Neural cell (in vitro differentiated cells): ENCODE measurements around the gene PLAAT2. TPM values are rescaled to one million over a fixed set of nuclear protein-coding genes. Genes with fewer than 3 reads are reported as not detected.
"Not testable (repeated sequence)": the region's sequence is repeated elsewhere in the genome, so short reads cannot be mapped to it uniquely, and the experiment has no call there.

Experiments used
- H2AFZ ChIP-seq: fragments of 200-600, 300-800 bp; sonication (generic), shearing (Covaris generic); 2 replicates; pipeline ENCODE4 v1.6.0; 2014; ENCODE audit warnings: low read depth, mild to moderate bottlenecking, antibody characterized with exemption, low read length, moderate library complexity
- H3F3A ChIP-seq: fragments of 200-600 bp; shearing (Covaris generic); 2 replicates; pipeline ENCODE4 v1.6.1; 2016; ENCODE audit warnings: mild to moderate bottlenecking, moderate library complexity, mixed read lengths, antibody characterized with exemption, low read length; ENCODE audit not compliant: insufficient read depth, poor library complexity, severe bottlenecking
- H3K27ac ChIP-seq: fragments of 200-600, 300-800 bp; sonication (generic), shearing (Covaris generic); 2 replicates; pipeline ENCODE4 v1.5.1; 2014; ENCODE audit warnings: mild to moderate bottlenecking, low read length, moderate library complexity
- H3K27me3 ChIP-seq: fragments of 300-800, 200-600 bp; sonication (generic), shearing (Covaris generic); 2 replicates; pipeline ENCODE4 v1.6.0; 2014; ENCODE audit warnings: mild to moderate bottlenecking, low read depth, low read length, moderate library complexity; ENCODE audit not compliant: insufficient read depth
- H3K36me3 ChIP-seq: fragments of 300-800, 200-600 bp; sonication (generic), shearing (Covaris generic); 2 replicates; pipeline ENCODE4 v1.5.1; 2014; ENCODE audit warnings: mild to moderate bottlenecking, antibody characterized with exemption, low read length, moderate library complexity; ENCODE audit not compliant: insufficient read depth
- H3K4me2 ChIP-seq: fragments of 300-800, 200-600 bp; sonication (generic), shearing (Covaris generic); 2 replicates; pipeline ENCODE4 v1.6.0; 2014; ENCODE audit warnings: mild to moderate bottlenecking, low read length
- H3K4me3 ChIP-seq: fragments of 300-800, 200-600 bp; sonication (generic), shearing (Covaris generic); 2 replicates; pipeline ENCODE4 v1.5.1; 2014; ENCODE audit warnings: mild to moderate bottlenecking, low read length, moderate library complexity
- H3K79me2 ChIP-seq: fragments of 200-600 bp; shearing (Covaris generic); replicated peaks from 2 replicates; pipeline ENCODE4 v1.6.0; 2014; ENCODE audit warnings: mild to moderate bottlenecking, low read length, moderate library complexity; ENCODE audit not compliant: insufficient read depth
- H3K9ac ChIP-seq: fragments of 300-800, 200-600 bp; sonication (generic), shearing (Covaris generic); 2 replicates; pipeline ENCODE4 v1.6.1; 2016; ENCODE audit warnings: mild to moderate bottlenecking, low read length, mixed read lengths
- H3K9me2 ChIP-seq: fragments of 200-600 bp; shearing (Covaris generic); 2 replicates; pipeline ENCODE4 v1.6.1; 2016; ENCODE audit warnings: mild to moderate bottlenecking, low read length, mixed read lengths; ENCODE audit not compliant: insufficient read depth
- H3K9me3 ChIP-seq: fragments of 200-600, 300-800 bp; sonication (generic), shearing (Covaris generic); 2 replicates; pipeline ENCODE4 v1.6.1; 2016; ENCODE audit warnings: mild to moderate bottlenecking, mixed run types, low read length, moderate library complexity, mixed read lengths
- H4K20me1 ChIP-seq: fragments of 200-600 bp; shearing (Covaris generic); 2 replicates; pipeline ENCODE4 v1.6.1; 2016; ENCODE audit warnings: mild to moderate bottlenecking, mixed run types; ENCODE audit not compliant: insufficient read depth
- EP300 ChIP-seq: fragments of 450-650 bp; conservative IDR thresholded peaks from 2 replicates; pipeline ENCODE4 v1.6.1; 2014; ENCODE audit warnings: antibody characterized with exemption, mild to moderate bottlenecking, moderate library complexity; ENCODE audit not compliant: poor library complexity, severe bottlenecking
- EZH2 ChIP-seq: fragments of 200-600, 300-800 bp; shearing (Covaris generic), sonication (generic); IDR thresholded peaks from 2 replicates; pipeline ENCODE4 v1.6.1; 2014; ENCODE audit warnings: antibody characterized with exemption, low read length, borderline replicate concordance, mild to moderate bottlenecking; ENCODE audit not compliant: insufficient read depth, poor library complexity, severe bottlenecking
- MXI1 ChIP-seq: fragments of 450-650 bp; conservative IDR thresholded peaks from 2 replicates; pipeline ENCODE4 v1.6.1; 2014; ENCODE audit warnings: antibody characterized with exemption, mild to moderate bottlenecking; ENCODE audit not compliant: poor library complexity, severe bottlenecking
- POLR2AphosphoS5 ChIP-seq: IDR thresholded peaks from 2 replicates; pipeline ENCODE4 v1.6.1; 2012
- RAD21 ChIP-seq: fragments of 450-650 bp; conservative IDR thresholded peaks from 2 replicates; pipeline ENCODE4 v1.6.1; 2014; ENCODE audit warnings: antibody characterized with exemption, mild to moderate bottlenecking, moderate library complexity
- REST ChIP-seq: IDR thresholded peaks from 2 replicates; pipeline ENCODE4 v1.6.1; 2012; ENCODE audit warnings: borderline replicate concordance
- SMC3 ChIP-seq: fragments of 450-650 bp; conservative IDR thresholded peaks from 2 replicates; pipeline ENCODE4 v1.6.1; 2014; ENCODE audit warnings: antibody characterized with exemption, mild to moderate bottlenecking, moderate library complexity; ENCODE audit not compliant: poor library complexity
- TAF1 ChIP-seq: IDR thresholded peaks from 2 replicates; pipeline ENCODE4 v1.6.1; 2012; ENCODE audit warnings: low read depth
- polyA plus RNA-seq: library from polyadenylated mRNA; depleted of rRNA; stranded (reverse); fragments of >200 nt; gene quantifications from 2 replicates; pipeline ENCODE4 v1.2.3, GENCODE V29; 2014
- TF ChIP-seq, protein P1 (sequence below): fragments of 450-650 bp; IDR thresholded peaks from 2 replicates; pipeline ENCODE4 v1.5.1; 2014; ENCODE audit warnings: antibody characterized with exemption, mild to moderate bottlenecking, moderate library complexity; ENCODE audit not compliant: poor library complexity, severe bottlenecking

The PLAAT2 gene
- polyA plus RNA-seq, 1 donor from 2014 or later, result not detected

DNA sequence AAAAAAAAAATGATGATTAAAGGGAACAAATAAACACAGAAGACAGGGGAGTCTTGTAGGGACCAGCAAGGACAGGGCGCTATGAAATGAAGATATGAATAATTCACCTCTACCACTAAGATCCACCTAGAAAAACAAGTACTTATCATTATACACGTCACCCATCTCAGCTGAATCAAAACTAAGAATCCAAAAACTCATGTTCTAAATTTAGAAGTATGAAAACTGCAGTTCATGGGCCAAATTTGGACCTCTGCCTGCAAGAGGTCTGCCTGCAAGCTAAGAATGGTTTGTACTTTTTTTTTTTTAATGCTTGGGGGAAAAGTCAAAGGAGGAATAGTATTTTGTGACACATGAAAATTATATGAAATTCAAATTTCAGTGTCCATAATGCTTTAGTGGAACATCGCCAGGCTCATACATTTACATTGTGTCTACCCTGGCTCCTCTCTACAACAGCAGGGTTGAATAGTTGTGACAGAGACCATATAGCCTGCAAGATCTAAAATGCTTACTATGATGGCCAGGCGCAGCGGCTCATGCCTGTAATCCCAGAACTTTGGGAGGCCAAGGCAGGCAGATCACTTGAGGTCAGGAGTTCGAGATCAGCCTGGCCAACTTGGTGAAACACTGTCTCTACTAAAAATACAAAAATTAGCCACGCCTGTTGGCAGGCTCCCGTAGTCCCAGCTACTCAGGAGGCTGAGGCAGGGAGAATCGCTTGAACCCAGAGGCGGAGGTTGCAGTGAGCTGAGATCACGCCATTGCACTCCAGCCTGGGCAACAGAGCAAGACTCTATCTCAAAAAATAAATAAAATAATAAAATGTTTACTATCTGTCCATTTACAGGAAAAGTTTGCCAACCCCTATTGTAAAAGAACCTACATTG lies 39.4 kb upstream of the PLAAT2 start:
- not testable (repeated sequence) for H3K9me3 ChIP-seq, H3F3A ChIP-seq, H2AFZ ChIP-seq, H3K79me2 ChIP-seq, H4K20me1 ChIP-seq, H3K9ac ChIP-seq, H3K27ac ChIP-seq, H3K36me3 ChIP-seq, H3K27me3 ChIP-seq, H3K4me3 ChIP-seq, H3K4me2 ChIP-seq, H3K9me2 ChIP-seq

- Histone ChIP-seq H3K36me3 (no peaks in the 10 kb centered on the region), H3K9me3 (no peaks in the 10 kb centered on the region), H4K20me1 (no peaks in the 10 kb centered on the region), H3K79me2 (no peaks in the 10 kb centered on the region), H3K4me3 (no peak overlapping the region), H3K27me3 (no peaks in the 10 kb centered on the region), H3K27ac (no peak overlapping the region), H3F3A (no peaks in the 10 kb centered on the region), H3K9ac (no peak overlapping the region), H3K4me2 (no peak overlapping the region), H2AFZ (no peak overlapping the region), H3K9me2 (no peaks in the 10 kb centered on the region)
- no peak for TF ChIP-seq TAF1
- TF ChIP-seq, protein P1, sequence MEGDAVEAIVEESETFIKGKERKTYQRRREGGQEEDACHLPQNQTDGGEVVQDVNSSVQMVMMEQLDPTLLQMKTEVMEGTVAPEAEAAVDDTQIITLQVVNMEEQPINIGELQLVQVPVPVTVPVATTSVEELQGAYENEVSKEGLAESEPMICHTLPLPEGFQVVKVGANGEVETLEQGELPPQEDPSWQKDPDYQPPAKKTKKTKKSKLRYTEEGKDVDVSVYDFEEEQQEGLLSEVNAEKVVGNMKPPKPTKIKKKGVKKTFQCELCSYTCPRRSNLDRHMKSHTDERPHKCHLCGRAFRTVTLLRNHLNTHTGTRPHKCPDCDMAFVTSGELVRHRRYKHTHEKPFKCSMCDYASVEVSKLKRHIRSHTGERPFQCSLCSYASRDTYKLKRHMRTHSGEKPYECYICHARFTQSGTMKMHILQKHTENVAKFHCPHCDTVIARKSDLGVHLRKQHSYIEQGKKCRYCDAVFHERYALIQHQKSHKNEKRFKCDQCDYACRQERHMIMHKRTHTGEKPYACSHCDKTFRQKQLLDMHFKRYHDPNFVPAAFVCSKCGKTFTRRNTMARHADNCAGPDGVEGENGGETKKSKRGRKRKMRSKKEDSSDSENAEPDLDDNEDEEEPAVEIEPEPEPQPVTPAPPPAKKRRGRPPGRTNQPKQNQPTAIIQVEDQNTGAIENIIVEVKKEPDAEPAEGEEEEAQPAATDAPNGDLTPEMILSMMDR, result no peak
- TF ChIP-seq POLR2AphosphoS5, result no peak
- no peak for TF ChIP-seq EZH2
- no peak for TF ChIP-seq RAD21
- no peak for TF ChIP-seq SMC3
- no peak for TF ChIP-seq REST
- no peak for TF ChIP-seq MXI1
- TF ChIP-seq EP300, result no peak
Measured at GRCh38 chr11:63599211-63600122, 36.3 kb upstream of the PLAAT2 start.
